Hematopoietic multipotent progenitor cell treated with erythropoietin and hydrocortisone succinate and interleukin-3 and kit ligand, for 6 days (in vitro differentiated cells): Measurements from ENCODE around the gene MOSMO.
"Not testable (repeated sequence)": the region's sequence is repeated elsewhere in the genome, so short reads cannot be mapped to it uniquely, and the experiment has no call there.

ENCODE experiments used
- DNase-seq: peaks from one replicate; pipeline ENCODE4 v3.0.0-alpha.2; 2015

The MOSMO gene

DNA sequence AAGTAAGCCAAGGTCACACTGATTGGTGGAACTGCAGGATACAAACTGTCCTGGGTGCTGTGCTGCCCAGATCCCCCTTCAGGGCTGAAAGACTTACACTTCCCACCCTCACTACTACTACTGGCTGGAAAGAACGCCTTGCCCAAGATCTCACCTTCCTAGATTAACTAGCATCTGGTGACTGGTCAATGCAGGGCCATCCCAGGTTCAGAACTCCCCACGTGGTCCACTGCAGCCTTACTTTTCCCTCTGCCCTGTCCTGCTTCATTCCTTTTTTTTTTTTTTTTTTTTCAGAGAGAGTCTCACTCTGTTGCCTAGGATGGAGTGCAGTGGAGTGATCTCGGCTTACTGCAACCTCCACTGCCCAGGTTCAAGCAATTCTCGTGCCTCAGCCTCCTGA, 4.7 kb upstream of the MOSMO start:
- DNase-seq, result no peak

DNA sequence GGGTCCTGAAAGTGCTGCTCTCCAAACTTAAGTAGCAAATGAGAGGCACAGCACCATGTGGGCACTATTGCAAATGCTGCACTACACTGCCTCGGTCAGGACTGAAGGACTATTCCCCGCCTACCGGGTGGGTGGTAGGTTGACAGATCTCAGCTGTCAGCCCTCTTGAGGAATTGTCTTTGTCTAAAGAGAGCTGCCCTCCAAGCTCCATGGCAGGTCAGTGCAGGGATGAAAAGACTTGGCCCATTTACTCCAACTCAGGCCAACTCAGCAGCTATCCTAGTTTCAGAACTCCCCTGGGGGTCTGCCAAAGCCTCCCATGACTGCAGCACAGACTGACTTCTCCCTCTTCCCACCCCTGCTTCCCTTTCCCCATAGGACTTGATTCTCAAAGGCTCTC, 3.6 kb upstream of the MOSMO start:
- no peak for DNase-seq

DNA sequence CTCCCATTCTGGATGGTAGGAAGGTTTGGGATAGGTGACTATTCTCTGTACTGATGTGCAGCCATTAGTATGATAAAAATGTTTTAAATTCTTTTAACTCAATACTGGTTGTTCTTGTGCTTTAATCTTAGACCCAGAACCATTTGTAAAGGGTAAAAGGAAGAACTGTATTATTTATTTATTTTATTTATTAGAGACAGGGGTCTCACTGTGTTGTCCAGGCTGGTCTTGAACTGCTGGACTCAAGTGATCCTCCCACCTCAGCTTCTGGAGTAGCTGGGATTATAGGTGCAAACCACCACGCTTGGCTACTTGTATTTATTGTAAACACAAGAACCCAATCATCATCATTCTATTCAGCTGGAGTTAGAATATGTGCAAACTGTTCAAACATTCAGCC, 2.2 kb upstream of the MOSMO start:
- DNase-seq, result no peak

DNA sequence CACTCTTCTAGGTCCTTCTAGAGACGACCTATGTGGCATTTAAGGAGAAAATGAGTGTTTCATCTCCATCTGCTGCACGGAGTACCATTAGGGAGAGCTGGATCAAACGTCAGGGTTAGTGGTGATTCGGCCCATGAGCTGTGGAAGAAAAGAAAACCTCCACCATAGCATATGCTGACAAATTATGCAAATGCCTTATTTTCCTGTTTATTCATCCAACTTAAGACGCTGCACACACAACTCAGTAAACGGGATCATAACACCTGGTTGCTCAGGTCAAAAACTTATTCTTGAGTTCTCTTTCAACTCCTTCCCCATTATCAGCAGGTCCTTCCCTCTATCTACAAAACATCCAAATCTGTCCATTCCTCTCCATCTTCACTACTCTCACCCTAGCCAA, 1.3 kb upstream of the MOSMO start:
- DNase-seq, result no peak

DNA sequence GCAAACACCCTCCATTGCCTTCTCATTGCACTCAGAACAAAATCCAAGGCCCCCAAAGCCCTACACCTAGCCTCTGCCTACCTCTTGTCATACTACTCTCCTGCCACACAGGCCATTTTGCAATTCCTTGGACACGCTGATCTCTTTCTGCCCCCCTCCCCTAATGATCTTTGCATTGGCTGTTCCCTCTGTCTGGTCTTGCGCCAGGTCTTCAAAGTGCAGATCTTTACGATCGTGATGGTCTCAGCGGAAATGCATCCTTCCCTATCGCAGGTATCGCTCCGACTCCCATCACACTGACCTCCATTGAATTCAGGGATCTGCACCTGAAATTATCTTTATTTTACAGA, 777 bp upstream of the MOSMO start:
- no peak for DNase-seq

DNA sequence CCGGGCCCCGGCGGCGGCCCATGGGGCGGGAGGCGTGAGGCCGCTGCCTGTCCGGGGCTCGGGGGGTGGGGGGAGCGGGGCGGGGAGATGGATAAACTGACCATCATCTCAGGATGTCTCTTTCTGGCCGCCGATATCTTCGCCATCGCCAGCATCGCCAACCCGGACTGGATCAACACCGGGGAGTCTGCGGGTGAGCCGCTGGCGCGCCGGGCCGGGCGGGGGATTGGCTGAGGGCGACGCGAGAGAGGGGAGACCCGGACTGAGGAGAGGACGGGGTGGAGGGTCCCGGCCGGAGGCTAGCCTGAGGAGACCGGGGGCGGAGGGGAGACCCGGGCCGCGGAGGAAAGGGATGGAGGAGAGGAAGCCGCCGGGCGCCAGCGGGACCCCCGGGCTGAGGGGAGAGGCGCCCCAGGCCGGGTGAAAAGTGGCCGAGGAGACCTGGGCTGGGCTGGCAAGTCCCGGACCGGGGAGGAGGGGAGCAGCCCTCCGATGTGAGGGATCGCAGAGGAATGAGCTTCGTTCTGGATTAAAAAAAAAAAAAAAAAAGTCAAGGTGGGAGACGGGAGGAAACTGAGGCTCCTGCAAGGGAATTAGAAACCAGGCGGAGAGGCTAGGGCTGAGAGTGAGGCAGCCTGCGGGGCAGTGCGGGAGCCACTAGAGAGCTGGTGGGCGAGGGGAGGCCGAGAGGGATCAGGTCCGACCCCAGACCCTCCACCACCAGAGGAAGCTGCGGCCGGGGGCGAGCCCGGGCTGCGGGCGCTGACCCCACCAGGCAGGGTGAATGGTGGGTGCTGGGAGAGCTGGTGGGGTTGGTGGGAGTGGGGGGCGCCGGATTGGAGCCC, 526 bp downstream of the MOSMO start:
- DNase-seq, result peak; percentile 34

DNA sequence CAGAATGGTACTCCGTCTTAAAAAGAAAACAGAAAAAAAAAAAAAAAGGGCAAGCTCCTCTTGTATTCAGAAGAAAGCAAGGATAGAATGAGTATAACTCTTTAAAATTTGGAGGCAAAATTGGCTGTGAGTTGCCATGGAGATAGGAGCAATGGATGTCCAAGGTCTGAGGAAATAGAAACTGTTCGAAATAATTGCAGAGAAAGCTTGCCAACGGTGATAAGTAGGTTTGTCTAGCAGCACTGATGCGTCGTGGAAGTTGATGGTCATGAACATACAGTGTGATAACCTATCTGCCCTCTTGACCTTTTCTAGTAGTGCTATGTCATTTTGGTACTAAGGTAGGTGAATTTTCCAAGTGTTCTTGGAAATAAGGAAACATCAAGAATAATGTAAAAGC, 3.0 kb downstream of the MOSMO start:
- no peak for DNase-seq

DNA sequence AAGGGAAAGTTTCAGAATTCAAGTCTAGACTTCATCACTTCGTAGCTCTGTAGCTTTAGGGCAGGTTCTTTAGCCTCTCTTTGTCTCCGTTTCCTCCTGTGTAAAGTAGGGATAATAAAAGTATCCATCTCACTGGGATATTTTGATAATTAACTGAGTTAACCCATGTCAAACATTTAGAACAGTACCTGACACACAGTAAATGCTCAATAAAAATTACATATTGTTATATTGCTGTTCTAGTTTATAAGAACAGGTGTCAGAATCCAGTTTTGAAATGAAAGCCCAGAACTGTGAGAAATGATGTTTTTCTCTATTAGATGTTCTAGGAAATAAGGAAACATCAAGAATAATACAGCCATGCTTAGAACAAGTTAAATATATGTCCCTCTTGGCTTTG, 4.3 kb downstream of the MOSMO start:
- no peak for DNase-seq

DNA sequence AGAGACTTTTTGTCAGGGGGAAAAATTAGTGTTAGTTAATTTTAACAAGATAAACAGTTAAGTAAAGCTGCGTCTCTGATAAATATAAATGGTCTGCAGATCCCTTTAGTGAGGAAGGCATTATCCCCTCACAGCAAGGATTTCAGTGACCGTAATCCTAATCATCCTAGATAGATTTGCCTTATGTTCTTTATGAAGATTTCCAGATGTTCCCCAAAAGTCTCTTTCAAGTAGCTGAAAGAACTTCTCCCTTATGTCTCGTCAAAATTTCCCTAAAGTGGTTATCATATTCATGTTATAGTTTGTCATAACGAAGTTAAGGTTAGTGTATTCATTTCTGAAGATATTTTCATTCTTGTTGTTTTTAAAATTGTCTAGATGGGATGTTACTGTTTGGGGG, 5.6 kb downstream of the MOSMO start:
- DNase-seq, result no peak

DNA sequence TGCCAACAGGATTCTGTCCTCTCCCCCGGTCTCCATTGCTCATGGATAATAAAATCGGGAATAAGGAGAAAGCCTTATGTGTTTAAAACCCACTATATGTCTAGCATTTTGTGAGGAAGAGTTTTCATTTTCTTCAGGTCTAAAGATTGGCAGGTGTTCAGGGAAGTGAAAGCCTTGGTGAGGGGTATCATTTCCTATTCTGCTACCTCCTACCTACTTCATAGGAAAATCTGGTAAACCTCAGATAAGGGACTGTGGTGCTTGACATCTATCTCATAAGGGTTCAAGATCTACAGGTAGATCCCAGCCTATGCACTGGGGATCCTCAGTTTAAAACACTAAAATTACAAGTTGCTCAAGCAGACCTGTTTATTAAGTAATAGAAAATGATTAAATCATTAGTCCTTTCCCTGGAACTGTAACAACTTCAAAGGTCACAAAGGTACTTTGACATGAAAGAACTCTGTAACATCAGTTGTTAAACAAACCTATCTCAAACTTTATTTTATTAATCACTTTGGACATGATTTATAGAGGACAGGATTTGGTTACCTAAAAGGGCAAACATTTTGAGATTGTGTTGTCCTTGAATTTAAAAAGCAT, 6.5 kb downstream of the MOSMO start:
- no peak for DNase-seq

DNA sequence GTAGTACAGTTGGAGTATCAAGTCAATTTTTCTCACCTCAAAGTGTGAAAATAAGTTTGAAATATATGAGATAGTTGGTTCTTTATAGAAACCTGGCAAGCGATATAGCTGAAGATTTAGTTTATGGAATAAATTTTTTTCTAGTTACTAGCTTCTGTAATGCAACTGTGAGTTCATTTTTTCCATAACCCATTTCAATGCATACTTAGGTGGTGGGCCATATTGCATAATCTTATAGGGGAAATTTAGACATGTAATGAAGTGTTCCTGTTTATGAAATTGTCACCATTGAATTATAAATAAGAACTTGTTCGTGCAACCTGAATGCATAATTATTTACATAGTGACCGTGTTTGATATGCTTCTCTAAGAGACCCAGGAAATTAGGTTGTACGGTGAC, 9.0 kb downstream of the MOSMO start:
- DNase-seq, result no peak

DNA sequence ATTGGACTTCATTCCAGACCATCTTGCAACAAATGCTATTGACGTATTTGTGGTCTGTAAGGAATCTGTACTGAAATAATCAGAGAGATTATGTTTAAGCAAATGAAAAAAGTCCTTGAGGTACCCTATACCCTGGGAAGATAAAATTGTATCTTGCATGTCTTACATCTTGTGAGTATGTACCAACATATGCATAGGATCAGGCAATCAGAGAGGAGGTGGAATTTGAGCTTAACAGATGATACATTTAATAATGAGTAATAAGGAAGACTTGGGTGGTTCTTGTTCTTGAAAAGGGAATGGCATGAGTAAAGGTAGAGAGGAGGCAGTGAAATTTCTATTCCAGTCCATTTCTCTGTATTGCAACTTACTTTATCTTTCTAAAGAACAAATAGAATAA, 10.6 kb downstream of the MOSMO start:
- no peak for DNase-seq

DNA sequence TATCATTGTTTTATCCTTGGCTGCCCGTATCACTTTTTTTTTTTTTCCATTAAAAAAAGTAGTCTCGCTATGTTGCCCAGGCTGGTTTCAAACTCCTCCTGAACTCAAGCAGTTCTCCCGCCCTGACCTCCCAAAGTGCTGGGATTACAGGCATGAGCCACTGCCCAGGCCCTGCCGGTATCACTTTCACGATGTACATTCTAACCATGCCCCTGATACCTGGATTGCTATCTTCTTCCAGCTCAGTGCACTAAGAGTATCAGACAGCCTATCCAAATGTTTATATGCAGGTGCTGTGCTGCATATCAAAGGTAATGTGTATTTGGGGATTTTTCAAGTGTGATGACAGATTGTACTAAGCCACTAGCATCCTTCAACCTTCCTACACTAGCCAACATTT, 14.2 kb downstream of the MOSMO start:
- no peak for DNase-seq

DNA sequence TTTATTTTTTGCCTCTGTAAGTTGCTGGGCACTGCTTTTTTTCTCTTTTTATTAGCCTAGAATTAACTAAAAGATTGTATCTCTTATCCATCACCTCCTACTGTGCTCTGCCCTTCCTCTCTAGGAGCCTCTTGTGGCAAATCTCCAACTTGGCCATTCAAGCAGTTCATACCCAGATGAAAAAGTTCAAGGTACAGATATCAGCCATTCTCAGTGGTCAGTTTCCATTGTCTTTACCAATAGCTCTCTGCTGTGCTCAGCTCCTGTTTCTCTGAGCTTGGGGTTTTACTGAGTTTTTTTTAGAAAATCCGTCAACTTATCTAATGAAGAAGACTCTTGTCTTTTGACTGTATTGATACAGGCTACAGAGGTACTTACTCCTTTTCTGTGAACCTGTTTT, 15.6 kb downstream of the MOSMO start:
- peak; percentile 47 for DNase-seq

DNA sequence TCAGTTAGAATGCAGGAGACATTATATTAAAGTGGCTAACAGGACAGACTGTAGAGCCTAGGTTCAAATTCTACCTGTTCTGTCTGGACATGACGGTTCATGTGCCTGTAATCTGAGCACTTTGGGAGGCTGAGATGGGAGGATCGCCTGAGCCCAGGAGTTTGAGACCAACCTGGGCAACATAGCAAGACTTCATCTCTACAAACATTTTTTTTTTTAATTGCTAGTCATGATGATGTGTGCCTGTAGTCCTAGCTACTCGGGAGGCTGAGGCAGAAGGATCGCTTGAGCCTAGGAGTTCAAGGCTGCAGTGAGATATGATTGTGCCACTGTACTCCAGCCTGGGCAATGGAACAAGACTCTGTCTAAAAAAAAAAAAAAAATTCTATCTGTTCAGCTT, 16.9 kb downstream of the MOSMO start:
- not testable (repeated sequence) for DNase-seq

DNA sequence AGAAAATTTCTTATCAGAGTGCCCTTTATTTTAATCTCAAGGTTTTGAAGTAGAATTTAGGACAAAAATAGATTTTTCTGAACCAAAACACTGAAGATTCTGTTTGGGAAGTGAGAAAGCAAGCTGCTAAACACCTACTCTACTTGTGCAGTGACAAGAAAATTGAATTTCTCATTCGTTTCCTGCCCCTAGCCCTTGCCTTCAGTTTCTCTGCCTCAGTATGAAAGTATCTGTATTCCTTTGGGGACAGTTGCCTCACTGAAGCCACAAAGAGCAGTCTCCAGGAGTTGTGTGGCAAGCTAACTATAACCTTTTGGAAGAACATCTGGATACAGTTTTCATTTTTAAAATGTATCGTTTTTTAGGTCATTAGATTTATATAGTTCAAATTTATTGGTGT, 19.7 kb downstream of the MOSMO start:
- no peak for DNase-seq

DNA sequence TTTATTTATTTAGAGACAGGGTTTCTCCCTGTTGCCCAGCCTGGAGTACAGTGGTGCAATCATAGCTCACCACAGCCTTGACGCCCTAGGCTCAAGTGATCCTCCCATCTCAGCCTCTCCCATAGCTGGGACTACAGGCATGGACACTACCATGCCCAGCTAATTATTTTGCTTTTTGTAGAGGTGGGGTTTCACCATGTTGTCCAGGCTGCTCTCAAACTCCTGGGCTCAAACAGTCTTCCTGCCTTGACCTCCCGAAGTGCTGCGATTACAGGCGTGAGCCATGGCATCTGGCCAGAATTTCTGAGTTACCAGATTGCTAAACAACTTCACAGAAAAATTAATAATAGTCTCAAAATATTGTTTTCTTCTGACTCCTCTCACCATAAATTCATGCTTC, 21.7 kb downstream of the MOSMO start:
- DNase-seq, result no peak

DNA sequence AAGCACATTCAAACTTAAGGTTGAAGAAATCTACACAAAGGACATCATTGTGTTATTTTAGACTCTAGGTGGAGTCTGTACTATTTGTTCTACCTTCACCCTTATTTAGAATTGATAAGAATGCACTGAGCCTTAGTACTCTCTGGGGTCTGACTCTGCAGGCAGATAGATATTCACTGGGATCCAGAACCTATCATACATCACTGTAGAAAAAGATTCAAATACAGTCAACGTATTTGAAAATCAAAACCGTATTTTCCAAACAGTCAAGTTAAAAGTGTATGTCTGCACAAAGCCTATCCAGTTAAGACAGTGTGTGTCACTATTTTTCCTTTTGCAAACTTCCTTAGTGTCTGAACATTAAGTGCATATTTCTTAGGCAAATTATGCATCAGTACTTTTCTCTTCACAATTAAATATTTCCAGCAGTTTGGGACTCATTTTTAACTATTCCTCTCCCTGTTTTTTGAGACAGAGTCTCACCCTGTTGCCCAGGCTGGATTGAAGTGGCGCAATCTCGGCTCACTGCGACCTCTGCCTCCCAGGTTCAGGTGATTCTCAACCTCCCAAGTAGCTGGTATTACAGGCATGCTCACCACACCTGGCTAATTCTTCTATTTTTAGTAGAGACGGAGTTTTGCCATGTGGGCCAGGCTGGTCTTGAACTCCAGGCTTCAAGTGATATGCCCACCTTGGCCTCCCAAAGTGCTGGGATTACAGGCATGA, 22.3 kb downstream of the MOSMO start:
- no peak for DNase-seq

DNA sequence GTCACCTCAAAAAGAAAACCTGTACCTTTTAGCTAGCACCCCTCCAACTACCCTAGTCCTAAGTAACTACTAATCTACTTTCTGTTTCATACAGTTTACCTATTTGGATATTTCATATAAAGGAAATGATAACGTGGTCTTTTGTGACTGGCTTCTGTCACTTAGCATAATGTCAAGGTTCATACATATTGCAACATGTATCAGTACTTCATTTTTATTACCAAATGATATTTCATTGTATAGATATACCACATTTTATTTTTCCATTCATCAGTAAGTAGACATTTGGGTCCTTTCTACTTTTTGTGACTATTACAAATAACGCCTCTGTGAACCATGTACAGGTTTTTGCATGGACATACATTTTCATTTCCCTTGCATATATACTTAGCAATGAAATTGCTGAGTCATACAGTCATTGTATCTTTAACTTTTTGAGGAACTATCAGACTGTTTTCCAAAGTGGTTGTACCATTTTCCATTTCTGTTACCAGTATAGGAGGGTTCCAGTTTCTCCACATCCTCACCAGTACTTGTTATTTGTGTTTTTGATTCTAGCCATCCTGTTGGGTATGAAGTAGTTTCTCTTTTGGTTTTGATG, 23.7 kb downstream of the MOSMO start:
- peak; percentile 32 for DNase-seq

DNA sequence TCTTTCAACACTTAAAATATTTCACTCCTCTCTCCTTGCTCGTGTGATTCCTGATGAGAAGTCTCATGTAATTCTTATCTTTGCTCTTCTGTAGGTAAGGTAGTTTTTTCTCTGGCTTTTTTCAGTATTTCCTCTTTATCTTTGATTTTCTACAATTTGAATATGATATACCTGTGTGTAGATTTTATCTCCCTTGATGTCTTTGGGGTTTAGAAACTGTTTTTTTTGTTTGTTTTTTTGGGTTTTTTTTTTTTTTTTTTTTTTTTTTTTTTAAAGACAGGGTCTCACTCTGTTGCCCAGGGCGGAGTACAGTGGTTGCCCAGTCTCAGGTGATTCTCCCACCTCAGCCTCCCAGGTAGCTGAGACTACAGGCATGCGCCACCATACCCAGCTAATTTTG, 26.6 kb downstream of the MOSMO start:
- no peak for DNase-seq

DNA sequence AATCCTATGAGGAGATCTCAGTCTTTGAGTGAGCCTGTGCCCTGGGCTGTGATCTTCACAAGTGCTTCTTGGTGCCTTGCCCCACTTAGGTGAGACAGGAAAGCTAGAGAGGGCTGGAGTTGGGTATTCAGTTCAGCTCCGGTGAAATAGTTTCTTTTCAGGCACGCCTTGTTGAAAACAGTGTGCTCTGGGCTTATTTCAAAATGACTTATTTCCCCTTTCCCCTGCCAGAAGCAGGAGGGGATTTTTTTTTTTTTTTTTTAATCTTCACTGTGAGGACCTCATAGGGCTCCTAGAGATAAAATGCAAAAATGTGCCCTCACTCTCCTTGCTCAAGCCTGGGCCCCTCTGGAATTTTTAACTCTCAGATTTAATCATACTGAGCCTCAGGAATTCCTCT, 27.2 kb downstream of the MOSMO start:
- DNase-seq, result peak; percentile 28

DNA sequence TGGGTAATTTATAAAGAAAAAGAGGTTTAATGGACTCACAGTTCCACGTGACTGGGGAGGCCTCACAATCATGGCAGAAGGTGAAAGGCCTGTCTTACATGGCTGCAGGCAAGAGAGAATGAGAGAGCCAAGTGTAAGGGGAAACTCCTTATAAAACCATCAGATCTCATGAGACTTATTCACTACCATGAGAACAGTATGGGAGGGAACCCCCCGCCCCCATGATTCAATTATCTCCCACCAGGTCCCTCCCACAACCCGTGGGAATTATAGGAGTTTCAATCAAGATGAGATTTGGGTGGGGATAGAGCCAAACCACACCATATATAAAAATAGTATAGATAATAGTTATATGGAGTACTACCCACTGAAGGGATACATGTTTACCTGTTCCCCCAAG, 36.0 kb downstream of the MOSMO start:
- DNase-seq, result not testable (repeated sequence)

DNA sequence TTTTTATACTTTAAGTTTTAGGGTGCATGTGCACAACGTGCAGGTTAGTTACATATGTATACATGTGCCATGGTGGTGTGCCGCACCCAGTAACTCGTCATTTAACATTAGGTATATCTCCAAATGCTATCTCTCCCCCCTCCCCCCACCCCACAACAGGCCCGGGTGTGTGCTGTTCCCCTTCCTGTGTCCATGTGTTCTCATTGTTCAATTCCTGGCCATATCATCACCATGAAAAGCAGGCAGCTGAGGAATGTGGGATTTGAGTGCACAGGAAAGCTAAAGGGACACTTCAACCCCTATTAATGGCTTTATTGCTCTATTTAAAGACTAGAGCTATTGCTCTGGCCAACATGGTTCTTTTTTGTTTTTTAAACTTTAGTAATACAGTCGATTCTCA, 38.0 kb downstream of the MOSMO start:
- not testable (repeated sequence) for DNase-seq

DNA sequence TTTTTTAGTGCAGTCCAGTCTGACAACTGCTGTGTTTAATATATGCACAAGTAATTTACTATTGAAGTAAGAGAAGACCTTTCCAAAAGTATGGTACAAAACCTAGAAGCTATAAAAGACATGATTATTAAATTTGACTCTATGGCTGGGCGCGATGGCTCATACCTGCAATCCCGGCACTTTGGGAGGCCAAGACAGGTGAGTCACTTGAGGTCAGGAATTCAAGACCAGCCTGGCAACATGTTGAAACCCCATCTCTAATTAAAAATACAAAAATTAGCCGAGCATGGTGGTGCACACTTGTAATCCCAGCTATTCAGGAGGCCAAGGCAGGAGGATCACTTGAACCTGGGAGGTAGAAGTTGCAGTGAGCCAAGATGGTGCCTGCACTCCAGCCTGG, 43.1 kb downstream of the MOSMO start:
- DNase-seq, result no peak
